ENCODE measurements around the gene CTAG2.
"Not testable (repeated sequence)": the region's sequence is repeated elsewhere in the genome, so short reads cannot be mapped to it uniquely, and the experiment has no call there.

GRCh38 chrX:154619182-154619581 lies 34.2 kb downstream of the CTAG2 start, which contains the start of gene CTAG1B:
- not testable (repeated sequence) for TF ChIP-seq CTCF (IDR thresholded peaks at IDR 0.05; ENCODE audit: extremely low read depth in 1 of 2, insufficient read depth in 1 of 2, low read depth in 1 of 2, low read length in 2 of 2); POLR2A (IDR thresholded peaks at IDR 0.05; ENCODE audit: low read depth, low read length); MYC (IDR thresholded peaks at IDR 0.05; ENCODE audit: low read depth, low read length)
